T-helper 22 cell (primary cell): Measurements from ENCODE around the gene LY9.

Experiments used
- DNase-seq: peaks from one replicate; pipeline ENCODE4 v3.0.0-alpha.2; 2020; ENCODE audit warnings: low read depth

LY9 gene

DNA sequence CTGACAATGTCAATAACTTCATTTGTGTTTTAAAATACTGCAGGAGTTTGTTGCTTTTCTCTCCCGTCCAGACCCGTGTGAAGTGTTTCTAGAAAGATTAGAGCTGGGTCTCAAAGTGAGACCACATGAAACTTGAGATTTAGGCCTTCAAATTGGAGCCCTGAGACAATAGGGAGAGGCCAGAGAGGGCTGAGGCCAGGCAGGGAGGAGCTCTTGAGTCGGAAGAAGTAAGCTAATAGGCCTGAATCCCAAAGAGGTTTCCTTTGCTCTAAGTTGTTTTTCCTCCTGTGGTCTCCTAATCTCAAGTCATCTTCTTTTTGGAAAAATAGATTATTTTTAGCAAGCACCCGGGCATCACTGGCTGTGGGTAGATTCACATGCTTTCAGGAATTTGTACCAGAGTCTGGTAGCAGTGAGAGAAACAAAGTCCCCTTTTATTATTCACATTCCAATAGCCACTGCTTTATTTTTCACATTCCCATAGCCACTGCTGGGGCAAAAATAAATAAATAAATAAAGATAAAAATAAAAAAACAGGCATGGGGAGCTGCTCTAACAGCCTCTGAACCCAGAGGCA is 41.1 kb downstream of the LY9 start:
- DNase-seq = no peak

DNA sequence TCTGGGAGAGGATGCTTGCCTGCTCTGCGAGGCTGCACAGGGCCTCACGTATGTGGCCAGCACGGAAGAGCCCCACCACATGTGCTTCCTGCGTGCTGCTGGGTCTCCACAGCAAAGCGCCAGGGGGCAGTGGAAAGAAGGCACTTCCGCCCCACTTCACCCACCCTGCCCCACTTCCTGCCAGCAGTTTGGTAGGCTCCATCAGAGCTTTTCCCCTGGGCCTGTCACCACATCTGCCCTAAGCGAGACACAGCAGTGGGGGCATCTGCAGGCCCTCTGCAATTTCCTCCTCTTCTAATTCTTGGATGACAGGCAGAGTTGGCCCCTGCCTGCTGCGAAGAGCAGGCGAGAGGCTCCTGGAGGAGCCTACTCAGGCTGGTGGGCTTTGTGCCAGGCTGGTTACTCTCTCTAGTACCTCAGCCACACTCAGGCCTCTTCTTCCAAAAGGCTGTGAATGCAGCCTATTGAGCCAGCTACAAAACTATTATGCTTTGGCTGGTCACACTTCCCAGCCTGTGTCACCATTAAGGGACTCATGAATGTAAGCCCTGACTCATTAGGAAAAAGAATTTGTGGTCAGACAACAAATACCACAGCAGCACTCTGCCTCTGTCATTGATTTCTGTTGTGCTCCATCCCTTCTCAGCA is 41.7 kb downstream of the LY9 start:
- DNase-seq = peak; percentile 72

DNA sequence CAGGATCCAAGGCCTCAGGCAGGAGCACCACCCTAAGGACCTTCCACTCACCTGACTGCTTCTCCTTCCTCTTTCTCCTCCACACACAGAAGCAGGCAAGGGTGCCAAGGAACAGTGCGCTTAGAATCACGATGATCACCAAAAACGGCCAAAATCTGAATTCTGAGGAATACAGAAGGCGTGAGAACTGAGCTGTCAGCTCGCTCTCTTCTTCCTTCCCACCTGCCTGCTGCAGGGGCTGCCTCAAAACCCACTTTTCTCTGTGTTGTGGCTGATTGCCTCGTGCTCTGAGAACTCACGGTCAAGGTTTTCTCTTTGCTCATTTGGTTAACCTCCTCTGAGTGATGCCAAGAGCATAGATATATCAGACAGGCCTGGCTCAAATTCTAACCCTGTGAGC is 42.9 kb downstream of the LY9 start:
- DNase-seq = no peak

DNA sequence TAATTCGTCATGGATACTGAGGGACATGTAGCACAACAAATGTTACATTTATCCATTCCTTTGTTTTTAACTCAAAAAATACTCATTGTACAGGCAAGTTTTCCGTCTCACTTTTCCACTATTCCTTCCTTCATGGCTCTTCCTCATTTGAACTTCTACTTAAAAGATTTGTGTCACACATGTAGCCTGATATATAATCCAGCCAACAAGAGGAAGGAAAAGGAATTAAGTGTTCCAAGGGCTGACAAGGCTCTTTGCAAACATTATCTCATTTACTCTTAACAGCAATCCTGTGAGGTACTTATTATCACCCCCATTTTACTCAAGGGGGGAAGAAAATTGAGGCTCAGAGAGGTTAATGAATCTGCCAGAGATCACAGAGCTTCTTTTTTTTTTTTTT is 43.8 kb downstream of the LY9 start:
- DNase-seq = no peak

DNA sequence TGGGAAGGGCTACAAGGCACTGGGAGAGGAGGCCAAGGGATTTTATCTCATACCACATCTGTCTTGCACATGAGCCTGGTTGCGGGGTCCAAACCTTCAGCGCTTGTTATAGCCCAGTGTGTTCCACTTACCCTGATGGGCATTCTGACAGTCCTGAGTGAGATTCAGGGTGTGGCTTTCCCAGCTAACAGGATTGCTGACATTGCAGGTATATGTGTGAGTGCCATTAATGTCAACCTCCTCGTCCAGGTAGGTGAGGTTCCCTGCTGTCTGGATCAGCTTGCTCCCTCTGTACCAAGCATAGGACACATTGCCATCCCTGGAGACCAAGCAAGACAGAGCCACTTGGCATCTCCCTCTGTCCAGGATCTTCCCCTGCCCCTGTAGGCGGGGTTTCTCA is 45.1 kb downstream of the LY9 start:
- no peak for DNase-seq

DNA sequence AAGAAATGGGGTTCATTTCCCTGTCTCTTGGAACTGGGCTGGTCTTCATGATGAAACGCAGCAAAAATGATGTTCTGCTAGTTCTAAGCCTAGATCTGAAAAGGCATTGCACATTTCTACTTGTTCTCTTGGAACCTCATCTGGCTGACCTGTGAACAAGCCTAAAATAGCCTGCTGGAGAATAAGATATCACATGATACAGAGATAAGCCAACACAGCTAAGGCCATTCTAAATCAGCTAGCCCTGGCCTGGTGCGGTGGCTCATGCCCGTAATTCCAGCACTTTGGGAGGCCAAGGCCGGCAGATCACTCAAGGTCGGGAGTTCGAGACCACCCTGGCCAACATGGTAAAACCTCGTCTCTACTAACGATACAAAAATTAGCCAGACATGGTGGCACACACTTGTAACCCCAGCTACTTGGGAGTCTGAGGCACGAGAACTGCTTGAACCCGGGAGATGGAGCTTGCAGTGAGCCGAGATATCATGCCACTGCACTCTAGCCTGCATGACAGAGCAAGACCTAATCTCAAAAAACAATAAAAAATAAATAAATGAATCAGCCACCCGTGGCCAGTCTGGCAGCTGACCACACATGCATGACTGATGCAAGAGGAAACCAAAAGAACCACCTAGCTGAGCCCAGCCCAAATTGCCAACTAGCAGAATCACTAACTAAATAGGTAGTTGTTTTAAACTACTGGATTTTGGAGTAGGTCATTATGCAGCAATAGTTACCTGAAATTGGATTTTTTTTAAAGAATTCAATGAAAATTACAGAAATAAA is 48.7 kb downstream of the LY9 start:
- DNase-seq = no peak

DNA sequence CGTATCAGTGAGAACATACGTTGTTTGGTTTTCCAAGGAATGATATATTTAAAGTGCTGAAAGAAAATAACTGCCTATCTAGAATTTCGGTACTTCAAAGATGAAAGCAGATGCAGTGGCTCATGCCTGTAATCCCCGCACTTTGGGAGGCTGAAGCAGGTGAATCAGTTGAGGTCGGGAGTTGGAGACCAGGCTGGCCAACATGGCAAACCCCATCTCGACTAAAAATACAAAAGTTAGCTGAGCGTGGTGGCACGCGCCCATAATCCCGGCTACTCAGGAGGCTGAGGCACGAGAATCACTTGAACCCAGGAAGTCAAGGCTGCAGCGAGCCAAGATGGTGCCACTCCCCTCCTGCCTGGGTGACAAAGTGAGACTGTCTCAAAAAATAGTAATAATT is 50.3 kb downstream of the LY9 start:
- no peak for DNase-seq

DNA sequence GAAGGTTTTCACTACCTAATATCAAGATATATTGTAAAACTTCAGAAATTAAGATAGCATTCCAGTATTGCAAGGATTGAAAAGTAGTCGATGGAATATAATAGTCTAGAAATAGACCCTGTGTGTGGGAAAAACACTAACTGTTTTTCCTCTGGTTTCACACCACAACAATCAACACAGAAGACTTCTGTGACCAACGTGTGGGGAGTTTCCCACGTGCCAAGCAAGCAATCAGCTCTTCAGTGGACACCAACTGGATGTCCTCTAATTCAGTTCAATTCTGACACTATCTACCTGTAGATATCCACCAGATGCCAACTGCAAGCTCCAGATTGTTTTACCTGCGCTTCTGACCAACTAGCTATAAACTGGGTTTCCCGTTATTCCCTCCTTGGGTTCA is 54.6 kb downstream of the LY9 start:
- no peak for DNase-seq

DNA sequence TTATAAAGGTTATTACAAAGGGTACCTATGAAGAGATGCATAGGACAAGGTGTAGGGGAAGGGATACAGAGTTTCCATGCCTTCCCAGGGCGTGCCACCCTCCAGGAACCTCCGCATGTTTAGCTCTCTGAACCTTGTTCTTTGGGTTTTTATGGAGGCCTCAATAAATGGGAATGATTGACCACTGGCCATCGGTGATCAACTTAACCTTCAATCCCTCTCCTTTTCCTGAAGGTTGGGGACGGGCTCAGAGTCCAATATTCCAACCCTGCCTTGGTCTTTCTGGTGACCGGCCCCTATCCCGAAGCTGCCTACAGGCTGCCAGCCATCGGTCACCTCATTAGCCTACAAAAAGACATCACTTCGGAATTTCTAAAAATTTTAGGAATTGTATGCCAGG is 55.0 kb downstream of the LY9 start:
- no peak for DNase-seq

DNA sequence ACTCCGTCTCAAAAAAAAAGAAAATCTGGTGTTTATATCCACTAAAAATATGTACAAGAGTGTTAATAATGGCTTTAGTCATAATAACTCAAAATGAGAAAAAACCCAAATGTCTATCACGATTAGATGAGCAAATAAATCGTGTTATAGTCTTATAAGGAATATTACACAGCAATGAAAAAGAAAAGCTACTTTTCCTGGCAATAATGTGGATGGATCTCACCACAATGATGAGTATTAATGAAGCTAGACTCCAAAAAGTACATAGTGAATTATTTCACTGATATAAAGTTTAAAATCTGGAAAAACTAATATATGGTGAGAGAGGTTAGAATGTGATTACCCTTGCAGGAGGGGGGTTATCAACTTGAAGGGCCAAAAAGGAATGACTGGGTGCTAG is 57.0 kb downstream of the LY9 start:
- DNase-seq = no peak

DNA sequence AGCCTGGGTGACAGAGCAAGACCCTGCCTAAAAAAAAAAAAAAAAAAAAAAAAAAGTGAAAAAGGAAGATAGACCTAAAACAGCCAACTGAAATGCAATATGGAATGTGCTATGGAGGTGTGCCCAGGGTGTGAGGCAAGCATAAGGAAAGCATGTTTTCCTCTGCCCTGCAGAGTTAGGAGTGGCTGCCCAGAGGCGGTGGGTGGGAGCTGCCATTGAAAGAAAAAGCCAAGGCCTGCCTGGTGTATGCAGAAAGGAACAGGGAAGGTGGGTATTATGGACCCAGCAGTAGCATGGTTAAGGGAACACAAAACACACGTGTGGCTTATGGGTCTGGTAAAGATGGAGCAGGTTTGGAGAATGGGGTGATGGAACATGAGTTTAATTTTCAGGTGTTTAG is 57.8 kb downstream of the LY9 start:
- DNase-seq = no peak

DNA sequence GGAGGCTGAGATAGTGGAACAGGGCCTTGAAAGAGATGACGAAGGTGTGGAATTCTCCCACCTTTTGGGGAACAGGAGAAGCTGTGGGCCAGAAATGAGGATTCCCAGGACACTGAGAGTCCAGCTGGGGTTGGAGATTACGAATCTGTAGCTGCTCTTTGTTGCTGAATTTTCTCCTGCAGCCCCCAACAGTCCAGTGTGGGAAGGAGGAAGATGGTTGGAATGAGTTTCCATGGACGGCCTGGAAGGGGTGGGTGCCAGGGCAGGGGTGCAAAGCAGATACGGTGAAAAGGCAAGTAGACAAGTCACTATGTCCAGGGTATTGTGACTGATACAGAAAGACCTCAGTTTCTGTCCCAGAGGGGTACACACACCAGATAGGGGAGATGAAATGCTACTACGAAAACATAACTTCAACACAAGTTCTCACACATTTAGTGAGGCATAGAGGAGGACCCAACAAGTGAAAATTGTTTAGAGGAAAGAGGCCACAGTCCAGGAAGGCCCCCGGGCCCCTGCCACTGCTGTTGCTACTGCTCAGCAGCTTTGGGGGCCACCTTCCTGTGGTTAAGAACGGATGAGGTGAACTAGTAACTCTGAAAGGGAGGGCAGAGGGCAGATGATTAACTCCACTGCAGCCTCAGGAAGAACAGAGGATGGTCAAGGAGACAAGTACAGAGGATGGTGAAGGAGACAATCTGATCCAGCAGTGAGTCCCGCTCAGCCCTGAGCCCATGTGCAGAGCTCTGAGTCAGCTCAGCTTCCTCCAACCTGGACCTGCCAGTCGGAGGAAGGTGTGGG is 59.4 kb downstream of the LY9 start:
- DNase-seq = no peak

DNA sequence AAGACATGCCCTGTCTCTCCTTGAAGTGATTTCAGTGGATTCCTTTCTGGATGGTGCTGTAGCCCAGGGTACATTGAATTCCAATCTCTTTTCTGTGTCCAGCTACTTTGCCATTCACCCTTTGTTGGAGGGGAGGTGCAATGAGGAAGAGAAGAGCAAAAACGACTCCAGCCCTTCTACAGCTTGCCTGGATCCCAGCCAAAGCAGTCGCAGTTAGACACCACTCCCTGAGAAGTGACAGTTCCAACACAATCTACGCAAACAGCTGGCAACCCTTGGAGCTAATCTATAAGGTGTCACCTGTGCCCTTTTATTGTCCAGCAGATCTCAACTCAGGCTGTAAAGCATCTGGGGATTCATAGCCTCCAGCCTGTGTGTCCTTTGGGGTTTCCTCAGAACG is 62.1 kb downstream of the LY9 start:
- DNase-seq = no peak

DNA sequence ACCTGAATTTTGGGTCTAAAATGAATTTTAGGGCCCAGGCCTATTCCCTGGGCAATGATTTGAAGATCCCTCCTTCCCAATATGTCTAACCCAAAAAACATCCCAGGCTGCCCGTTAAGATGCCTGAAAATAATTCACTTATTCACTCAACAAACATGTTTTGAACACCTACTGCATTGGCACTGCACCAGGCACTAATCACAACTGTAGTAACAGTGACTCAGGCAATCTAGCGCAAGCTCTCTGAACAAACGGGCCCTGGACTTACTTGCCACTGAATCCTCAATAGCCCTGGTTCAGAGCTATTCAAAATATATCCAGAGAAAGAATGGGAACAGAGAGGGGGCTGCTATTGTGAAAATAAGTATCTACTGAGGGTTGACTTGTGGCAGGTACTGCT is 62.5 kb downstream of the LY9 start:
- no peak for DNase-seq

DNA sequence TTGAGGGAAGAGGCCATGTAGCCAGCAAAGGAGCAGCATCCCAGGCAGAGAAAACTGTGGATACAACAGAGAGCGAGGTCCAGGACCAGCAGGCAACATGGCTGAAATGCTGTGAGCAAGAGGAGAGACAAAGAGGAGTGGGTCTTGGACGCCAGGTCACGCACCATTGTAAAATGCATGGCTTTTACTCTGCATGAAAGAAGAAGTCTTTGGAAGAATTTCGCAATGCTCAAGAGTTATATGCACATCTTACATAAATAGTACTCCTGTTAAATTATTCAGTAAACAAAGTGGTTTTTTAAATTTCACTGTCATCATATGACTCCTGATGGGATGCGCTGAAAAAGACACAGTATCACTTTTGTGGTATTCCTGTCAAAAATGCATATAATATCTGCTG is 63.2 kb downstream of the LY9 start:
- DNase-seq = no peak

DNA sequence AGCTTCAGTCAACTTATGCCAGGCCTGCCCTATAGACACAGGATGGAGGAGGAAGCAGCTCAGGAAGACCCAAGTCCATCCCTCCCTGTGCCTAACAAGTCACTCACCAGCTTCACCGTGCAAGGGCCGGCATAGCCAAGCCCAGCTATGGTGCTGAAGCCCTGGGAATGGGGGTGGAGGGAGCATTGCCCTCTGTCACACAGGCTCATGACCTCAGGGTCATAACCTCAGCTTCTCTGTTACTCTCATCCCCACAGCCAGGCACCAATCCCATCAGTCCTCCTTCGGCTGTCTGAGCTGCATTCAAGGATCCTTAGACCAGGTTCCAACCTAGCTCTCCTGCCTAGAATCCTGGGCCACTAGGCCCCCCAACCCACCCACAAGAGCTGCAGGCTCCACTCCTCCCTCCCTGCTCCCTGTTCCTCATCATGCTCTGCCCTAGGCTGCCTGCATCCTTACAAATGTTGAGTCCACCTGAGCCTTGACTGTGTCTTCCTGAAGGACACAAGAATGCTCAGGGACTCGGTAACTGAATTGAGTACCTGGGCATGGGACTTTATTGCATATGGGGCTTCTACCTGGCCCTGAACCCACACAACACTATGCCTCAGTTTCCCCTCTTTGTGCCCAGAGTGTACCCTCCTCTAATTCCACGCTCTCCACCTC is 65.0 kb downstream of the LY9 start:
- no peak for DNase-seq

DNA sequence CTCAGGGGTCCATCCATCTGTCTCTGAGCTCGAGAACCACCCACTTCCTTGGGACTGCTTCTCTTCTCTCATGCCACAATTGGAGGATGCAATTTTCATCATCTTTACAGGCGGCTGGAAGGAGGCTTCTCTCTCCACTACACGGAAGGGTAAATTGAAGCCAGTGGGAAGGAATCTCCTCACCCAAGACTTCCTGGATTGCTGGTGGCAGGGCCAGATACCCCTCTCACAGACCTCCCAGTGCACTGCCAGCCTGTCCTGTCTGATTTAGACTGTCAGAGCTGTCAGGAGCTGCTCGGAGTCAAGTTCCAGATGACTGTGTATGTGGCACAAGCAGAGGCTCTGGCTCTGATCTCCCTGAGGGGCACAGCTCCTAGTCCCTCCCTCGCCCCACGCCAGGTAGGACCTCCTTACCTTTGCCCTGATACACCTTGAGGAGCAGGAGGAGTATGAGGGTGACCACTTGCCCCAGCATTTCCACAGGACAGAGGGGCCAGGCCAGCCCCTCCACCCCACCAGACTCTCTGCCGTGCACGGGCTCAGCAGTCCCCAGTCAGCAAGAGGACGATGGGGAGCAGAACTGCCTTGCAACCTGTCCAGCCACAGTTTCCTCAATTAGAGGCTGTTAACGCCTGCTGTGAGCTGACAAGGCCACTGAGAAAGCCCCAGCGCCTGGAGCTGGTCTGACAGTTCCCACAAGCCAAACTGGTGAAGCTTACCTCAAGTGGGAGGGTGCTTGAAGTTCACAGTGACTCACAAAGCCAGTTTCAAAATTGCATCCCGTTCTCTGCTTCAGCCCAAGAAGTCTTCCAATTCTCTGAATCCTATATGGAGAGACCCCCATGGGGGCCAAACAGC is 66.5 kb downstream of the LY9 start, which contains the start of gene CD244:
Gene CD244 (minus strand): TSS at position 685 of the 858 bp plus-strand sequence. CDS start 210 bp downstream, at position 475.
- no peak for DNase-seq

DNA sequence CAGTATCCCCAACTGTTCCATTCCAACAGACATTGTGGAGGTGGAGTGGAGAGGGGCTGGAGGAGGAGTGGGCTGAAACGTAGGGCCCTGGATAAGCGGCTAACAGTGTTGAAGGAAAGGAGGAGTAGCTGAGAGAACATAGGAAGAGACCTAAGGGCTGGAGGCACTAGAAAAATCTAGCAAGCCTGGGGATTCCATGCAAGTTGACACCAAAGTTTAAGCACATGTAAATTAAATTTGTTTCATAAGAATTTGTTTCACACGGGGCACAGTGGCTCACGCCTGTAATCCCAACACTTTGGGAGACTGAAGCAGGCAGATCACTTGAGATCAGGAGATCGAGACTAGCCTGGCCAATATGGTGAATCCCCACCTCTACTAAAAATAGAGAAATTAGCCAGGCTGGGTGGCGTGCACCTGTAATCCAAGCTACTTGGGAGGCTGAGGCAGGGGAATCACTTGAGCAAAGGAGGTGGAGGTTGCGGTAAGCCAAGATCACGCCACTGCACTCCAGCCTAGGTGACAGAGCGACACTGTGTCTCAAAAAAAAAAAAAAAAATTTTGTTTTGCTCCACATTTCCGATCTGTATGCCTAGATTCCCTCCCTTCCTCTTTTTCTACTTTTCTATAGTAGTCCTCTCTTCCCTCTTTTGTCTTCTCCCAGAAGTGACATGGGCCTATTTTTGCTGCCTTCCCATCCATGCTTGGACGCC is 67.2 kb downstream of the LY9 start:
- DNase-seq = no peak

DNA sequence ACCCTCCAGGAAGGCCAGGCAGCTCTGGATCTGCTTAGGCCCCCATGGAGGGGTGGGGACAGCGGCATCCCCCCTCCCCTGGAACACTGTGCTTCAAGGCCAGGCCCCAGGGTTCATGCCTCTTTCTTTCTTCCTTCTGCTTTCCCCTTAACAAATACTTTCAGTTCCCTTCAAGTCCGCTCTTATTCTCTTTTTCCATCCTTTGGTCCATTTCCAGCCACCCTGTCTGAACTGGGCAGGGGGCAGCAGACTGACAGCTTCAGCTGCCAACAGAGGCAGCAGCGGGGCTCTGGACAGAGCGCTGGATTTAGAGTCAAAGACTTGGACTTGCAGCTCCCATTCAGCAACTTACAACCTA is 67.8 kb downstream of the LY9 start:
- no peak for DNase-seq

DNA sequence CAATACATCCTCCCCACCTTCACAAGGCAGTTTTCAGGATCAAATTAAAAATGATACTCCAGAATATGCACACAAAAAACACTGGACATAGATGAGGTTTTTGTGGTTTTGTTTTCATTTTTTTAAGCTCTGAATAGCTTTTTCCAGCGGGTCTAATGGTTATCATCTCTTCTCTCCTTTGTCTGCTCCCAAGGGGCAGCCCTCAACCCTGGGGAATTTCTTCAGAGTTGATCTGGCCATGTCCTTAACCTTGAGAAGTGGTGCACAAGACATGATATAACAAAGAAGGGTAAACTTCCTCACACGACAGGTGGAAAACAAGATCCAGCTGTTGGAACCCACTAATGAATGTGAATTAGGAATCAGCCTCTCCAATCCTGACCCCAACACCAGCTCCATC is 68.2 kb downstream of the LY9 start:
- no peak for DNase-seq

DNA sequence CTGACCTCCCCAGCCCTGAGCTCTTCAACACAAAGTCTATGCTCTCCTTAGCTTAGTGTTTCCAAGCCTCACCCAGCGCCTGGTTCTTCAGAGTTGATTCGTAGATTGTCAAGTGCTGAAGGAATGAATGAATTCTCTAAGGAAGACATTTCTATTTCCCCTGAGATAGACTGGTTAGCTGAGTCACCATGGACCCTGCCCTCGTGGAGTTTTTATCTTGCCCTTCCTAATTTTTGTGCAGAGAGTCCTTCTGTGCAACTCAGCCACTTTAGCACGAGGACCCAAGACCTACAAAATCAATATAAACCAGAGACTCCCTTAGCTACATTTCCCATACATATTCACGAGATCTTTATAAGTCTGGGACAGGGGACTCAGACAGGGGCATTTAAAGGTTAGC is 69.4 kb downstream of the LY9 start:
- DNase-seq = no peak
